Naive thymus-derived CD4-positive, alpha-beta T cell (primary cell): ENCODE data around the gene FBXO38. TPM values are rescaled to one million over a fixed set of nuclear protein-coding genes. Genes with fewer than 3 reads are reported as not detected.

ENCODE experiments used
- ATAC-seq: fragments of 150-1000 bp; cut with Tn5 transposase; 2 replicates; pipeline ENCODE4 v1.10.0; 2021; ENCODE audit warnings: mild to moderate bottlenecking, moderate library complexity
- CTCF ChIA-PET: fragments of 350-600 bp; sonication (Branson Sonifier 250); formaldehyde crosslinking; loops from one replicate; lab custom pipeline; 2021; ENCODE audit warnings: antibody characterized with exemption; lab: Charles Lee
- POLR2A ChIA-PET: fragments of 350-600 bp; sonication (Branson Sonifier 250); formaldehyde crosslinking; loops from one replicate; lab custom pipeline; 2021; ENCODE audit warnings: antibody characterized with exemption, inconsistent platforms; lab: Charles Lee
- DNase-seq, 9 donors: peaks; one replicate each; pipeline versions ENCODE4 v3.0.0 to v3.0.0-alpha.2; 2020 to 2022; ENCODE audit warnings: mixed read lengths in 1 of 9
- H3K27ac ChIP-seq: one replicate; pipeline ENCODE4 v1.7.0; 2013; ENCODE audit warnings: mild to moderate bottlenecking, low read depth, low read length, moderate library complexity
- H3K27me3 ChIP-seq, 2 donors: one replicate each; pipeline ENCODE4 v1.7.0; 2013; ENCODE audit warnings: low read length in 2 of 2, mild to moderate bottlenecking in 2 of 2, moderate library complexity in 2 of 2; ENCODE audit not compliant: control insufficient read depth in 2 of 2, insufficient read depth in 2 of 2
- H3K36me3 ChIP-seq, 3 experiments: 1 replicate in 2 of 3; 2 replicates in 1 of 3; pipeline ENCODE4 v1.7.0; 2013; ENCODE audit warnings: low read length in 3 of 3, mild to moderate bottlenecking in 3 of 3, moderate library complexity in 1 of 3; ENCODE audit not compliant: insufficient read depth in 3 of 3, control insufficient read depth in 2 of 3
- H3K4me1 ChIP-seq, 2 donors: one replicate each; pipeline ENCODE4 v1.7.0; 2013; ENCODE audit warnings: low read length in 2 of 2, mild to moderate bottlenecking in 2 of 2, moderate library complexity in 1 of 2; ENCODE audit not compliant: control insufficient read depth in 2 of 2, insufficient read depth in 2 of 2
- H3K4me3 ChIP-seq: 2 replicates; pipeline ENCODE4 v1.7.0; 2013; ENCODE audit warnings: mild to moderate bottlenecking, low read length
- H3K9me3 ChIP-seq, 3 experiments: 1 replicate in 2 of 3; 2 replicates in 1 of 3; pipeline ENCODE4 v1.7.0; 2013; ENCODE audit warnings: low read length in 3 of 3; ENCODE audit not compliant: control insufficient read depth in 2 of 3
- H3K27ac Mint-ChIP-seq, 9 donors: one replicate each; pipeline ENCODE4 v1.8.0; 2020 to 2022; ENCODE audit warnings: mixed read lengths in 9 of 9, mild to moderate bottlenecking in 8 of 9, moderate library complexity in 5 of 9, inconsistent platforms in 2 of 9
- H3K27me3 Mint-ChIP-seq, 5 donors: one replicate each; pipeline ENCODE4 v1.8.0; 2021 to 2022; ENCODE audit warnings: mixed read lengths in 5 of 5, mild to moderate bottlenecking in 1 of 5
- H3K36me3 Mint-ChIP-seq, 5 donors: one replicate each; pipeline ENCODE4 v1.8.0; 2020 to 2022; ENCODE audit warnings: mixed read lengths in 5 of 5, mild to moderate bottlenecking in 3 of 5, inconsistent platforms in 1 of 5
- H3K4me1 Mint-ChIP-seq, 7 donors: one replicate each; pipeline ENCODE4 v1.8.0; 2020 to 2022; ENCODE audit warnings: mixed read lengths in 7 of 7, mild to moderate bottlenecking in 3 of 7, inconsistent platforms in 1 of 7
- H3K4me3 Mint-ChIP-seq, 10 donors: one replicate each; pipeline ENCODE4 v1.8.0; 2020 to 2022; ENCODE audit warnings: mild to moderate bottlenecking in 10 of 10, mixed read lengths in 10 of 10, moderate library complexity in 6 of 10, inconsistent platforms in 2 of 10
- H3K9me3 Mint-ChIP-seq, 11 donors: one replicate each; pipeline ENCODE4 v1.8.0; 2020 to 2022; ENCODE audit warnings: mixed read lengths in 11 of 11, mild to moderate bottlenecking in 4 of 11, inconsistent platforms in 1 of 11, moderate library complexity in 1 of 11
- intact Hi-C, 2 donors: fragments of 100-400 bp; cut with micrococcal nuclease; formaldehyde crosslinking; loops; one replicate each; pipeline ENCODE4 v1.15.1; 2023
- polyA plus RNA-seq, 2 donors: library from polyadenylated mRNA; unstranded; fragments of 300-500 nt; fragmentation: Illumina TruSeq; gene quantifications; one replicate each; pipeline ENCODE4 v1.2.3, GENCODE V29; 2021
- total RNA-seq, 6 experiments: library from RNA in 5 of 6; stranded (reverse) in 5 of 6; gene quantifications; 1 replicate in 5 of 6; 2 replicates in 1 of 6; pipeline ENCODE4 v1.2.3 and lab custom pipeline; 2021 to 2026

FBXO38 gene
- total and polyA plus RNA-seq, 7 experiments from 2014 or later, result 16.7 to 80.0 (median 62.1) TPM

- peaks cover 0 to 10% (median 6%) of the 10 kb centered on the region in 7 donors for H3K4me1 Mint-ChIP-seq
- no peak overlapping the region for H3K27ac ChIP-seq
- no peaks in the 10 kb centered on the region for H3K27me3 ChIP-seq
- no peaks in the 10 kb centered on the region for H3K9me3 Mint-ChIP-seq
- intact Hi-C loops, result loop anchor here in 1 of 2 donors (5.0 kb wide), 1 partner anchor 192 kb away; no protein-coding TSS in a partner anchor
- H3K9me3 ChIP-seq, result no peaks in the 10 kb centered on the region
- H3K36me3 ChIP-seq, result no peaks in the 10 kb centered on the region
- H3K4me3 Mint-ChIP-seq, result no peak overlapping the region
- H3K27me3 Mint-ChIP-seq, result peaks cover 31 to 51% (median 46%) of the 10 kb centered on the region in 5 donors
- ATAC-seq (no peak), DNase-seq (no peak)
- ChIA-PET CTCF (interaction anchor here (0.5 to 0.7 kb wide), 4 partner anchors 24 to 1206 kb away, joined by 3 read pairs; no protein-coding TSS in a partner anchor), POLR2A (no interaction called here)
- H3K36me3 Mint-ChIP-seq, result no peaks in the 10 kb centered on the region
- H3K4me3 ChIP-seq, result no peak overlapping the region
- no peaks in the 10 kb centered on the region for H3K4me1 ChIP-seq
- H3K27ac Mint-ChIP-seq, result no peak overlapping the region
Observed at GRCh38 chr5:148484651-148485050, 100.9 kb downstream of the FBXO38 start.

GRCh38 chr5:148486456-148486855 is 102.7 kb downstream of the FBXO38 start:
- CTCF ChIA-PET, result interaction anchor here (0.7 kb wide), 1 partner anchor 238 kb away, joined by 3 read pairs; no protein-coding TSS in a partner anchor
- no peak overlapping the region for H3K27ac ChIP-seq
- no peaks in the 10 kb centered on the region for H3K9me3 ChIP-seq
- Mint-ChIP-seq H3K27ac (no peak overlapping the region), H3K9me3 (no peaks in the 10 kb centered on the region), H3K36me3 (no peaks in the 10 kb centered on the region), H3K4me3 (no peak overlapping the region), H3K4me1 (peaks cover 0 to 10% (median 6%) of the 10 kb centered on the region in 7 donors), H3K27me3 (peaks cover 31 to 64% (median 50%) of the 10 kb centered on the region in 5 donors)
- POLR2A ChIA-PET, result no interaction called here
- no peak for DNase-seq
- H3K36me3 ChIP-seq, result no peaks in the 10 kb centered on the region
- H3K27me3 ChIP-seq, result no peaks in the 10 kb centered on the region
- ATAC-seq, result no peak
- no peak overlapping the region for H3K4me3 ChIP-seq
- intact Hi-C loops, result no loop called here
- H3K4me1 ChIP-seq, result no peaks in the 10 kb centered on the region

GRCh38 chr5:148488757-148489156 is 105.0 kb downstream of the FBXO38 start:
- Mint-ChIP-seq H3K27me3 (peaks cover 16 to 54% (median 38%) of the 10 kb centered on the region in 5 donors), H3K4me1 (peaks cover 0 to 1% (median 0%) of the 10 kb centered on the region in 7 donors), H3K9me3 (no peaks in the 10 kb centered on the region), H3K4me3 (no peak overlapping the region), H3K36me3 (no peaks in the 10 kb centered on the region), H3K27ac (no peak overlapping the region)
- Histone ChIP-seq H3K4me1 (no peaks in the 10 kb centered on the region), H3K27me3 (no peaks in the 10 kb centered on the region), H3K9me3 (no peaks in the 10 kb centered on the region), H3K4me3 (no peak overlapping the region), H3K27ac (no peak overlapping the region), H3K36me3 (no peaks in the 10 kb centered on the region)
- intact Hi-C loops, result no loop called here
- DNase-seq, result no peak
- ATAC-seq, result no peak
- CTCF ChIA-PET, result no interaction called here
- POLR2A ChIA-PET, result no interaction called here

GRCh38 chr5:148491015-148491792 is 107.4 kb downstream of the FBXO38 start:
- Mint-ChIP-seq H3K27me3 (peaks cover 11 to 56% (median 40%) of the 10 kb centered on the region in 5 donors), H3K27ac (no peak overlapping the region), H3K4me1 (no peaks in the 10 kb centered on the region), H3K36me3 (no peaks in the 10 kb centered on the region), H3K9me3 (no peaks in the 10 kb centered on the region), H3K4me3 (no peak overlapping the region)
- no peak for DNase-seq
- Histone ChIP-seq H3K9me3 (no peaks in the 10 kb centered on the region), H3K4me1 (no peaks in the 10 kb centered on the region), H3K4me3 (no peak overlapping the region), H3K27ac (no peak overlapping the region), H3K27me3 (no peaks in the 10 kb centered on the region), H3K36me3 (no peaks in the 10 kb centered on the region)
- intact Hi-C loops, result no loop called here
- CTCF ChIA-PET, result interaction anchor here (0.6 kb wide), 2 partner anchors 10 to 29 kb away, joined by 3 read pairs; no protein-coding TSS in a partner anchor
- peak; percentile 49 for ATAC-seq
- POLR2A ChIA-PET, result interaction anchor here (1.3 kb wide), 1 partner anchor 9 kb away, joined by 4 read pairs; no protein-coding TSS in a partner anchor

GRCh38 chr5:148491793-148492184 is 108.0 kb downstream of the FBXO38 start:
- no peaks in the 10 kb centered on the region for H3K9me3 ChIP-seq
- no peaks in the 10 kb centered on the region for H3K9me3 Mint-ChIP-seq
- H3K4me3 Mint-ChIP-seq, result no peak overlapping the region
- peaks cover 5 to 50% (median 40%) of the 10 kb centered on the region in 5 donors for H3K27me3 Mint-ChIP-seq
- POLR2A ChIA-PET, result interaction anchor here (1.3 kb wide), 1 partner anchor 10 kb away, joined by 4 read pairs; no protein-coding TSS in a partner anchor
- no peak overlapping the region for H3K4me3 ChIP-seq
- no peaks in the 10 kb centered on the region for H3K36me3 ChIP-seq
- no peaks in the 10 kb centered on the region for H3K4me1 Mint-ChIP-seq
- no peak for DNase-seq
- ATAC-seq, result peak; percentile 18
- no peaks in the 10 kb centered on the region for H3K36me3 Mint-ChIP-seq
- CTCF ChIA-PET, result no interaction called here
- no peaks in the 10 kb centered on the region for H3K27me3 ChIP-seq
- H3K27ac Mint-ChIP-seq, result no peak overlapping the region
- no peak overlapping the region for H3K27ac ChIP-seq
- intact Hi-C loops, result no loop called here
- H3K4me1 ChIP-seq, result no peaks in the 10 kb centered on the region

GRCh38 chr5:148492351-148492750 is 108.6 kb downstream of the FBXO38 start:
- H3K27ac Mint-ChIP-seq, result no peak overlapping the region
- CTCF ChIA-PET, result no interaction called here
- intact Hi-C loops, result no loop called here
- H3K4me1 Mint-ChIP-seq, result no peaks in the 10 kb centered on the region
- H3K27me3 ChIP-seq, result no peaks in the 10 kb centered on the region
- peaks cover 0 to 46% (median 37%) of the 10 kb centered on the region in 5 donors for H3K27me3 Mint-ChIP-seq
- no peaks in the 10 kb centered on the region for H3K9me3 Mint-ChIP-seq
- no peaks in the 10 kb centered on the region for H3K36me3 Mint-ChIP-seq
- ATAC-seq, result no peak
- POLR2A ChIA-PET, result no interaction called here
- no peak for DNase-seq
- no peak overlapping the region for H3K4me3 ChIP-seq
- no peak overlapping the region for H3K4me3 Mint-ChIP-seq
- H3K27ac ChIP-seq, result no peak overlapping the region
- H3K9me3 ChIP-seq, result no peaks in the 10 kb centered on the region
- no peaks in the 10 kb centered on the region for H3K36me3 ChIP-seq
- H3K4me1 ChIP-seq, result no peaks in the 10 kb centered on the region
